Natural killer cell (primary cell): ENCODE results near the gene GCHFR. TPM values are rescaled to one million over a fixed set of nuclear protein-coding genes. Genes with fewer than 3 reads are reported as not detected.

Source experiments
- ATAC-seq, 3 donors: fragments of 150-1000 bp in 2 of 3; fragments of 200-7000 bp in 1 of 3; cut with Tn5 transposase; 1 replicate in 1 of 3; 2 replicates in 2 of 3; pipeline ENCODE4 v1.10.0; 2021; ENCODE audit warnings: mild to moderate bottlenecking in 2 of 3, moderate library complexity in 2 of 3
- DNase-seq, 2 donors: peaks; one replicate each; pipeline versions ENCODE4 v3.0.0 to v3.0.0-alpha.2; 2013 to 2021; ENCODE audit warnings: mixed read lengths in 1 of 2
- H3K27ac ChIP-seq: one replicate; pipeline ENCODE4 v1.5.1; 2013; ENCODE audit warnings: mild to moderate bottlenecking, low read length
- H3K27me3 ChIP-seq: one replicate; pipeline ENCODE4 v1.6.1; 2013; ENCODE audit warnings: low read length; ENCODE audit not compliant: control insufficient read depth, insufficient read depth
- H3K36me3 ChIP-seq: one replicate; pipeline ENCODE4 v1.6.1; 2013; ENCODE audit warnings: low read length; ENCODE audit not compliant: control insufficient read depth, insufficient read depth
- H3K4me1 ChIP-seq: one replicate; pipeline ENCODE4 v1.6.1; 2013; ENCODE audit warnings: low read length; ENCODE audit not compliant: control insufficient read depth, insufficient read depth
- H3K4me3 ChIP-seq: one replicate; pipeline ENCODE4 v1.5.1; 2013; ENCODE audit warnings: low read length
- H3K9me3 ChIP-seq: one replicate; pipeline ENCODE4 v1.6.1; 2013; ENCODE audit warnings: low read length; ENCODE audit not compliant: control insufficient read depth, insufficient read depth
- H3K27ac Mint-ChIP-seq, 2 donors: one replicate each; pipeline ENCODE4 v1.8.0; 2022; ENCODE audit warnings: mild to moderate bottlenecking in 2 of 2, mixed read lengths in 2 of 2, moderate library complexity in 1 of 2
- H3K27me3 Mint-ChIP-seq, 2 donors: one replicate each; pipeline ENCODE4 v1.8.0; 2022; ENCODE audit warnings: low read depth in 2 of 2, mixed read lengths in 2 of 2
- H3K36me3 Mint-ChIP-seq: one replicate; pipeline ENCODE4 v1.8.0; 2022; ENCODE audit warnings: mixed read lengths
- H3K4me1 Mint-ChIP-seq, 2 donors: one replicate each; pipeline ENCODE4 v1.8.0; 2022; ENCODE audit warnings: mixed read lengths in 2 of 2
- H3K4me3 Mint-ChIP-seq: one replicate; pipeline ENCODE4 v1.8.0; 2022; ENCODE audit warnings: mild to moderate bottlenecking, moderate library complexity, mixed read lengths
- H3K9me3 Mint-ChIP-seq, 2 donors: one replicate each; pipeline ENCODE4 v1.8.0; 2022; ENCODE audit warnings: mixed read lengths in 2 of 2
- WGBS: methylation state at CpG from one replicate; pipeline ENCODE4 v1.1.7; 2013; ENCODE audit warnings: missing lambda C conversion rate; ENCODE audit not compliant: insufficient coverage; 5-methylcytosine and 5-hydroxymethylcytosine counted together
- intact Hi-C: fragments of 100-400 bp; cut with micrococcal nuclease; formaldehyde crosslinking; loops from one replicate; pipeline ENCODE4 v1.14.2; 2022
- total RNA-seq, 4 donors: library from RNA; stranded (reverse); fragments of 120-200 nt in 1 of 4; gene quantifications; one replicate each; pipeline versions ENCODE4 v1.2.3 to v1.2.4, GENCODE V29; 2013 to 2022
- TF ChIP-seq, protein P1 (sequence below): fragments of 200-600 bp; IDR thresholded peaks from one replicate; pipeline ENCODE4 v1.8.0; 2022; ENCODE audit warnings: antibody characterized with exemption

GCHFR gene
- total RNA-seq, 3 donors from 2014 or later (not counting 1 experiment from before 2014, with no cell fraction given): 17.5 to 25.9 (median 25.9) TPM

DNA sequence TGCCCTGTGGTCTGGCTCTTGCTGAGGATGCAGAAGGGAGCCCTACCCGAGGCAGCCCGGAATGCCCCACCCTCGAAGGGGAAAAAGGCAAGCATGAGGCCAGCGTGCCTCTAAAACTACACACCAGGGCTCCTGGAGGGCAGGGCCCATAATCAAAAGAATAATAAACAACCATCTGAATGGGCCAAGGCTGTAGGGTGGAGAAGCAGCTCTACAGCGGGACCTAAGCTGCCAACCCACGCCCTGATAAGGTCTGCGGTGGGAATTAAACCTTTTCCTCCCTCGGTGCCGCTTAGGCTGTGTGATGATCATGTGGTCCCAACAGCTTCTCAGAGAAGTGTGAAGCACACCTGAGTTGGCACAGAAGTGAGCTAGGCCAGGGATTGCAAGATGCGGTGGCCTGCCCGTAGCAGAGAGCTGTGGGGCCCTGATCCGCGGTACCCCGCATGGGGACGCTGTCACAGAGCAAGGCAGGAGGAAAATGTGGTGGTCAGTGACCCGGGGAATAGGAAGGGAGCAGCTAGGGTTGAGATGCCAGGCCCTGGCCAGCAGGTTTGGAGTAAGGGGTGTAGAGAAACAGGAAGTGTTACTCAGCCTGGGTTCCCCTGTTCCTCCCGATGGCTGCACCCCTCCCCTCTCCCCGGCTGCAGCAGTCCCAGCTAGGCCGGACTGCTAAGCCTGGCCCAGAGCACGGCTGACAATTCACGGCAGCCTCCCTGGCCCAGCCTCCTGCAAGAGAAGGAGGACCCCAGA is 4.8 kb downstream of the GCHFR start:
- H3K27me3 ChIP-seq: no peaks in the 10 kb centered on the region
- Mint-ChIP-seq H3K4me1 (peaks cover 42 to 59% of the 10 kb centered on the region in 2 donors), H3K9me3 (no peaks in the 10 kb centered on the region), H3K27me3 (no peaks in the 10 kb centered on the region), H3K27ac (peak overlapping the region; percentile 86 to 96), H3K4me3 (peak overlapping the region; percentile 72), H3K36me3 (no peaks in the 10 kb centered on the region)
- H3K9me3 ChIP-seq: no peaks in the 10 kb centered on the region
- ATAC-seq: peak in 1 of 3 donors; percentile 5
- peaks cover 60% of the 10 kb centered on the region for H3K4me1 ChIP-seq
- intact Hi-C loops: no loop called here
- 57% methylated on average over 21 of the region's 21 CpGs for WGBS
- TF ChIP-seq, protein P1, sequence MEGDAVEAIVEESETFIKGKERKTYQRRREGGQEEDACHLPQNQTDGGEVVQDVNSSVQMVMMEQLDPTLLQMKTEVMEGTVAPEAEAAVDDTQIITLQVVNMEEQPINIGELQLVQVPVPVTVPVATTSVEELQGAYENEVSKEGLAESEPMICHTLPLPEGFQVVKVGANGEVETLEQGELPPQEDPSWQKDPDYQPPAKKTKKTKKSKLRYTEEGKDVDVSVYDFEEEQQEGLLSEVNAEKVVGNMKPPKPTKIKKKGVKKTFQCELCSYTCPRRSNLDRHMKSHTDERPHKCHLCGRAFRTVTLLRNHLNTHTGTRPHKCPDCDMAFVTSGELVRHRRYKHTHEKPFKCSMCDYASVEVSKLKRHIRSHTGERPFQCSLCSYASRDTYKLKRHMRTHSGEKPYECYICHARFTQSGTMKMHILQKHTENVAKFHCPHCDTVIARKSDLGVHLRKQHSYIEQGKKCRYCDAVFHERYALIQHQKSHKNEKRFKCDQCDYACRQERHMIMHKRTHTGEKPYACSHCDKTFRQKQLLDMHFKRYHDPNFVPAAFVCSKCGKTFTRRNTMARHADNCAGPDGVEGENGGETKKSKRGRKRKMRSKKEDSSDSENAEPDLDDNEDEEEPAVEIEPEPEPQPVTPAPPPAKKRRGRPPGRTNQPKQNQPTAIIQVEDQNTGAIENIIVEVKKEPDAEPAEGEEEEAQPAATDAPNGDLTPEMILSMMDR: no peak
- H3K36me3 ChIP-seq: peaks cover 22% of the 10 kb centered on the region
- peak overlapping the region; percentile 60 for H3K27ac ChIP-seq
- no peak overlapping the region for H3K4me3 ChIP-seq
- DNase-seq: no peak

DNA sequence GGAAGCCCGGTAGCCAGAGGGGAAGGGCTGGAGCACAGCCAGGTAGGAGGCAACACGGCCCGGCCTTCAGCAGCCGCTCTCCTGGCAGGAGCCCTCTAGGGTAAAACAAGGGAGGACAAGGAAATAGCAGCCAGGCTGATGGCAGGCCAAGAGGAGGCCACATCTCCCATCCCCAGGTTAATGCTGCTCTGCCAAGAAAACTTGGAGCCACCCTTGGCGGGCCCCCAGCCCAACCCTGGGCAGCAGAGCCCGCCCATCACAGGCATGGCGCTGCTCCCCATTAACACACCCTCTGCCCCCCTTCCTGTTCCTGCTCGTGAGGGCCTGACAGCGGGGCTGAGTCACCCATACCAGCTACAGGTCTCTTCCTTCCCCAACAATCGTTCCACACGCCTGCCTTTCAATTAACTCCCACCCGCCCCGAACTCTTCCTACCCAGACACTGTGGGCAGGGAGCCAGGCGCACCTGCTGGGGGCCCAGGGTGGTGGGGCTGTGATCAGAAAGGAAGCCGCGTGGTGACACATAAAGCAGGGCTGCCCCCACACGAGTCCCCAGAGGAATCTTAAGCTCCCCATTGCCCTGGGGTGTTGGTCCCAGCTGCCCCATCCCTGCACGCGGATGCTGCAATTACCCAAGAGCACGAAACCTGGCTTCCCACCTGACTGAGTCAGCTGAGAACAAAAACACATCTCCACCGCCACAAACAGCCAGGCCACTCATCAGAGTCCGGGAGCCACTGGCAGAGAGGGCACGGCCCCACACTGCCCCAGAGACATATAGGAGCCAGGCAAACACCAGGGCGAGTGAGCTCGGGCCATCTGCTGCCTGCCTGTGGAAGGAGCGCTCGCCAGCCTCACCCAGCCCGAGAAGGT is 5.6 kb downstream of the GCHFR start, which contains the start of gene C15orf62:
TSS of gene C15orf62 (plus strand) at position 707 of the 873 bp plus-strand sequence. CDS start 516 bp downstream, outside the sequence.
- peaks cover 42 to 52% of the 10 kb centered on the region in 2 donors for H3K4me1 Mint-ChIP-seq
- no peaks in the 10 kb centered on the region for H3K27me3 ChIP-seq
- ATAC-seq: peak; percentile 58 to 79 (median 64)
- WGBS: 25% methylated on average over 28 of the region's 28 CpGs
- no peak within 1 kb of the TSS for H3K4me3 ChIP-seq
- peak within 1 kb of the TSS; percentile 60 for H3K27ac ChIP-seq
- H3K4me1 ChIP-seq: peaks cover 53% of the 10 kb centered on the region
- peak within 1 kb of the TSS; percentile 86 to 96 for H3K27ac Mint-ChIP-seq
- DNase-seq: peak; percentile 57 to 61
- H3K9me3 ChIP-seq: no peaks in the 10 kb centered on the region
- H3K4me3 Mint-ChIP-seq: peak within 1 kb of the TSS; percentile 77
- TF ChIP-seq, protein P1: no peak
- no peaks in the 10 kb centered on the region for H3K9me3 Mint-ChIP-seq
- peaks cover 30% of the 10 kb centered on the region for H3K36me3 ChIP-seq
- no peaks in the 10 kb centered on the region for H3K27me3 Mint-ChIP-seq
- H3K36me3 Mint-ChIP-seq: peaks cover 2% of the 10 kb centered on the region
- intact Hi-C loops: no loop called here

DNA sequence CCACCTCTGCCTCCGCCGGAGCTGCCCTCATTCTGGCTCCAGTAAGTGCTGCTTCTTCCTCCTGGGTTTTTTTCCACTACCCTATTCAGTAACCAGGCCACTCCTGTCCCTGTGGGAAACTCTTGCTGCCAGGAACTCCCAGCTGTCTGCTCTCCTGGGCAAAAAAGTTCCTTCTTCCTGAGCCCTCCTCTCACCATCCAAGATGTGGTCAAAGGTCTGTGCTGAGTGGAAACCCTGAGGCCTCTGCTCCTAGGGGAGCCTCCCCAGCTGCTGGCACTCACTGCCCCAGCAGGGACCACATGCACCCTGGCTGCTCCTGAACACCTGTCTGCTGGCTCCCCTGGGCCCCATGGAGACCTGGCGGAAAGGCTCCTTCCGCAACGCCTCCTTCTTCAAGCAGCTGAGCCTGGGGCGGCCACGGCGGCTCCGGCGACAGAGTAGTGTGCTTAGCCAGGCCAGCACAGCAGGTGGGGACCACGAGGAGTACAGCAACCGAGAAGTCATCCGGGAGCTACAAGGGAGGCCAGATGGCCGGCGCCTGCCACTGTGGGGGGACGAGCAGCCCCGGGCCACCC is 6.4 kb downstream of the GCHFR start:
- no peak for DNase-seq
- WGBS: 72% methylated on average over 17 of the region's 17 CpGs

More for the DNA sequence above, 6.4 kb downstream of the GCHFR start:
- H3K4me3 ChIP-seq: no peak overlapping the region
- no peaks in the 10 kb centered on the region for H3K9me3 Mint-ChIP-seq
- peaks cover 47% of the 10 kb centered on the region for H3K4me1 ChIP-seq
- TF ChIP-seq, protein P1: no peak
- H3K9me3 ChIP-seq: no peaks in the 10 kb centered on the region
- peak overlapping the region; percentile 60 for H3K27ac ChIP-seq
- peak overlapping the region; percentile 86 to 96 for H3K27ac Mint-ChIP-seq
- peaks cover 37% of the 10 kb centered on the region for H3K36me3 ChIP-seq
- no peaks in the 10 kb centered on the region for H3K27me3 Mint-ChIP-seq
- H3K27me3 ChIP-seq: no peaks in the 10 kb centered on the region
- intact Hi-C loops: no loop called here
- peak overlapping the region; percentile 77 for H3K4me3 Mint-ChIP-seq
- H3K36me3 Mint-ChIP-seq: peaks cover 6% of the 10 kb centered on the region
- ATAC-seq: no peak
- H3K4me1 Mint-ChIP-seq: peaks cover 37 to 48% of the 10 kb centered on the region in 2 donors
